ENCODE measurements around the gene CDK11B. TPM values are rescaled to one million over a fixed set of nuclear protein-coding genes. Genes with fewer than 3 reads are reported as not detected.
"Not testable (repeated sequence)": the region's sequence is repeated elsewhere in the genome, so short reads cannot be mapped to it uniquely, and the experiment has no call there.

Gene CDK11B
- total RNA-seq: 32.1 and 32.4 TPM in 2 replicates

GRCh38 chr1:1658583-1659549, at the start of gene CDK11B:
Gene CDK11B, minus strand, starts transcription at chr1:1659004. Its CDS starts 1,519 bp downstream, at chr1:1657485.
- Mint-ChIP-seq H3K36me3 (ENCODE audit: low read depth) (peaks cover 15% of the 10 kb centered on the region), H3K4me3 (ENCODE audit: low read depth) (peak within 1 kb of the TSS; percentile 91), H3K27ac (peak within 1 kb of the TSS; percentile 99)
- H3K27me3 Mint-ChIP-seq (ENCODE audit: low read depth); H3K4me1 Mint-ChIP-seq (ENCODE audit: low read depth); H3K9me3 Mint-ChIP-seq: not testable (repeated sequence)
- intact Hi-C loops (cut with micrococcal nuclease): loop anchor here (1.0 to 2.0 kb wide), 3 partner anchors 44 to 85 kb away; partner anchors contain the start of genes CDK11A, MIB2 and SSU72
- DNase-seq (ENCODE audit: low spot score): peak; percentile 94

GRCh38 chr1:1707897-1708296, 49.1 kb upstream of the CDK11B start:
- H3K36me3 Mint-ChIP-seq (ENCODE audit: low read depth): not testable (repeated sequence)

GRCh38 chr1:1707241-1707640, 48.4 kb upstream of the CDK11B start:
- intact Hi-C loops (cut with micrococcal nuclease); H3K9me3 Mint-ChIP-seq; H3K27ac Mint-ChIP-seq; H3K36me3 Mint-ChIP-seq (ENCODE audit: low read depth); H3K4me3 Mint-ChIP-seq (ENCODE audit: low read depth); H3K27me3 Mint-ChIP-seq (ENCODE audit: low read depth); H3K4me1 Mint-ChIP-seq (ENCODE audit: low read depth); DNase-seq (ENCODE audit: low spot score): not testable (repeated sequence)

More at GRCh38 chr1:1707897-1708296, 49.1 kb upstream of the CDK11B start:
- H3K27me3 Mint-ChIP-seq (ENCODE audit: low read depth); H3K27ac Mint-ChIP-seq; H3K4me1 Mint-ChIP-seq (ENCODE audit: low read depth); H3K4me3 Mint-ChIP-seq (ENCODE audit: low read depth); intact Hi-C loops (cut with micrococcal nuclease); H3K9me3 Mint-ChIP-seq; DNase-seq (ENCODE audit: low spot score): not testable (repeated sequence)

- H3K36me3 Mint-ChIP-seq (ENCODE audit: low read depth); H3K9me3 Mint-ChIP-seq; intact Hi-C loops (cut with micrococcal nuclease); H3K4me3 Mint-ChIP-seq (ENCODE audit: low read depth); H3K4me1 Mint-ChIP-seq (ENCODE audit: low read depth); H3K27ac Mint-ChIP-seq; H3K27me3 Mint-ChIP-seq (ENCODE audit: low read depth); DNase-seq (ENCODE audit: low spot score): not testable (repeated sequence)
Observed at GRCh38 chr1:1705623-1706022, 46.8 kb upstream of the CDK11B start.

- H3K4me1 Mint-ChIP-seq (ENCODE audit: low read depth); DNase-seq (ENCODE audit: low spot score); H3K27me3 Mint-ChIP-seq (ENCODE audit: low read depth); H3K9me3 Mint-ChIP-seq; H3K27ac Mint-ChIP-seq; intact Hi-C loops (cut with micrococcal nuclease); H3K36me3 Mint-ChIP-seq (ENCODE audit: low read depth); H3K4me3 Mint-ChIP-seq (ENCODE audit: low read depth): not testable (repeated sequence)
Observed at GRCh38 chr1:1704284-1704957, 45.6 kb upstream of the CDK11B start.

GRCh38 chr1:1703796-1704195, 45.0 kb upstream of the CDK11B start:
- no peak for DNase-seq (ENCODE audit: low spot score)
- Mint-ChIP-seq H3K4me3 (ENCODE audit: low read depth) (no peak overlapping the region), H3K36me3 (ENCODE audit: low read depth) (peaks cover 3% of the 10 kb centered on the region), H3K4me1 (ENCODE audit: low read depth) (no peaks in the 10 kb centered on the region), H3K27ac (no peak overlapping the region), H3K9me3 (no peaks in the 10 kb centered on the region), H3K27me3 (ENCODE audit: low read depth) (no peaks in the 10 kb centered on the region)
- intact Hi-C loops (cut with micrococcal nuclease): no loop called here

GRCh38 chr1:1702506-1702905, 43.7 kb upstream of the CDK11B start:
- H3K27ac Mint-ChIP-seq; DNase-seq (ENCODE audit: low spot score); H3K36me3 Mint-ChIP-seq (ENCODE audit: low read depth); H3K9me3 Mint-ChIP-seq; H3K27me3 Mint-ChIP-seq (ENCODE audit: low read depth); H3K4me3 Mint-ChIP-seq (ENCODE audit: low read depth); intact Hi-C loops (cut with micrococcal nuclease); H3K4me1 Mint-ChIP-seq (ENCODE audit: low read depth): not testable (repeated sequence)

- H3K4me3 Mint-ChIP-seq (ENCODE audit: low read depth); H3K27ac Mint-ChIP-seq; intact Hi-C loops (cut with micrococcal nuclease); H3K9me3 Mint-ChIP-seq; H3K36me3 Mint-ChIP-seq (ENCODE audit: low read depth); H3K27me3 Mint-ChIP-seq (ENCODE audit: low read depth); H3K4me1 Mint-ChIP-seq (ENCODE audit: low read depth); DNase-seq (ENCODE audit: low spot score): not testable (repeated sequence)
Observed at GRCh38 chr1:1700557-1700956, 41.8 kb upstream of the CDK11B start.

- H3K27me3 Mint-ChIP-seq (ENCODE audit: low read depth); intact Hi-C loops (cut with micrococcal nuclease); H3K27ac Mint-ChIP-seq; H3K4me1 Mint-ChIP-seq (ENCODE audit: low read depth); H3K36me3 Mint-ChIP-seq (ENCODE audit: low read depth); H3K9me3 Mint-ChIP-seq; H3K4me3 Mint-ChIP-seq (ENCODE audit: low read depth); DNase-seq (ENCODE audit: low spot score): not testable (repeated sequence)
Observed at GRCh38 chr1:1700067-1700466, 41.3 kb upstream of the CDK11B start.

- H3K36me3 Mint-ChIP-seq (ENCODE audit: low read depth); DNase-seq (ENCODE audit: low spot score); H3K4me1 Mint-ChIP-seq (ENCODE audit: low read depth); H3K27me3 Mint-ChIP-seq (ENCODE audit: low read depth); H3K9me3 Mint-ChIP-seq; H3K27ac Mint-ChIP-seq; intact Hi-C loops (cut with micrococcal nuclease); H3K4me3 Mint-ChIP-seq (ENCODE audit: low read depth): not testable (repeated sequence)
Observed at GRCh38 chr1:1699061-1699460, 40.3 kb upstream of the CDK11B start.

GRCh38 chr1:1697358-1698183, 38.8 kb upstream of the CDK11B start:
- H3K27me3 Mint-ChIP-seq (ENCODE audit: low read depth); H3K9me3 Mint-ChIP-seq; intact Hi-C loops (cut with micrococcal nuclease); H3K4me3 Mint-ChIP-seq (ENCODE audit: low read depth); DNase-seq (ENCODE audit: low spot score); H3K4me1 Mint-ChIP-seq (ENCODE audit: low read depth); H3K36me3 Mint-ChIP-seq (ENCODE audit: low read depth); H3K27ac Mint-ChIP-seq: not testable (repeated sequence)

GRCh38 chr1:1696431-1697357, 37.9 kb upstream of the CDK11B start:
- H3K36me3 Mint-ChIP-seq (ENCODE audit: low read depth); H3K27ac Mint-ChIP-seq; intact Hi-C loops (cut with micrococcal nuclease); DNase-seq (ENCODE audit: low spot score); H3K4me1 Mint-ChIP-seq (ENCODE audit: low read depth); H3K4me3 Mint-ChIP-seq (ENCODE audit: low read depth); H3K9me3 Mint-ChIP-seq; H3K27me3 Mint-ChIP-seq (ENCODE audit: low read depth): not testable (repeated sequence)
